ENCODE measurements around the gene ELMO1. TPM values are rescaled to one million over a fixed set of nuclear protein-coding genes. Genes with fewer than 3 reads are reported as not detected.
A peak's percentile ranks its signal among the peaks of the same experiment; 100 is the strongest.

The ELMO1 gene
- total RNA-seq, 1 donor from 2014 or later: not detected

- Mint-ChIP-seq H3K4me3 (ENCODE audit: unreplicated experiment) (no peak overlapping the region), H3K27ac (ENCODE audit: unreplicated experiment) (no peak overlapping the region), H3K27me3 (ENCODE audit: unreplicated experiment) (peaks cover 6% of the 10 kb centered on the region), H3K9me3 (ENCODE audit: unreplicated experiment) (no peaks in the 10 kb centered on the region), H3K36me3 (ENCODE audit: unreplicated experiment) (no peaks in the 10 kb centered on the region), H3K4me1 (ENCODE audit: unreplicated experiment) (no peaks in the 10 kb centered on the region)
- peak; percentile 15 for DNase-seq (ENCODE audit: extremely low spot score, unreplicated experiment)
- no peak for TF ChIP-seq CTCF (IDR thresholded peaks at IDR 0.05)
These were observed 584.6 kb downstream of the ELMO1 start for GRCh38 chr7:36863901-36864701.

GRCh38 chr7:36862771-36863261 lies 585.8 kb downstream of the ELMO1 start:
- H3K27me3 Mint-ChIP-seq (ENCODE audit: unreplicated experiment): peaks cover 10% of the 10 kb centered on the region
- no peak for DNase-seq (ENCODE audit: extremely low spot score, unreplicated experiment)
- no peaks in the 10 kb centered on the region for H3K36me3 Mint-ChIP-seq (ENCODE audit: unreplicated experiment)
- H3K4me1 Mint-ChIP-seq (ENCODE audit: unreplicated experiment): no peaks in the 10 kb centered on the region
- no peak for TF ChIP-seq CTCF (IDR thresholded peaks at IDR 0.05)
- H3K9me3 Mint-ChIP-seq (ENCODE audit: unreplicated experiment): no peaks in the 10 kb centered on the region
- no peak overlapping the region for H3K27ac Mint-ChIP-seq (ENCODE audit: unreplicated experiment)
- no peak overlapping the region for H3K4me3 Mint-ChIP-seq (ENCODE audit: unreplicated experiment)

- H3K36me3 Mint-ChIP-seq (ENCODE audit: unreplicated experiment): no peaks in the 10 kb centered on the region
- H3K27ac Mint-ChIP-seq (ENCODE audit: unreplicated experiment): no peak overlapping the region
- no peak for DNase-seq (ENCODE audit: extremely low spot score, unreplicated experiment)
- H3K9me3 Mint-ChIP-seq (ENCODE audit: unreplicated experiment): no peaks in the 10 kb centered on the region
- no peak overlapping the region for H3K4me3 Mint-ChIP-seq (ENCODE audit: unreplicated experiment)
- peaks cover 3% of the 10 kb centered on the region for H3K27me3 Mint-ChIP-seq (ENCODE audit: unreplicated experiment)
- TF ChIP-seq CTCF (IDR thresholded peaks at IDR 0.05): no peak
- H3K4me1 Mint-ChIP-seq (ENCODE audit: unreplicated experiment): no peaks in the 10 kb centered on the region
These were observed 587.0 kb downstream of the ELMO1 start for GRCh38 chr7:36861656-36862055.

GRCh38 chr7:36860681-36861080 lies 588.0 kb downstream of the ELMO1 start:
- peaks cover 3% of the 10 kb centered on the region for H3K27me3 Mint-ChIP-seq (ENCODE audit: unreplicated experiment)
- no peaks in the 10 kb centered on the region for H3K9me3 Mint-ChIP-seq (ENCODE audit: unreplicated experiment)
- no peak overlapping the region for H3K27ac Mint-ChIP-seq (ENCODE audit: unreplicated experiment)
- H3K36me3 Mint-ChIP-seq (ENCODE audit: unreplicated experiment): no peaks in the 10 kb centered on the region
- H3K4me3 Mint-ChIP-seq (ENCODE audit: unreplicated experiment): no peak overlapping the region
- no peaks in the 10 kb centered on the region for H3K4me1 Mint-ChIP-seq (ENCODE audit: unreplicated experiment)
- TF ChIP-seq CTCF (IDR thresholded peaks at IDR 0.05): no peak
- no peak for DNase-seq (ENCODE audit: extremely low spot score, unreplicated experiment)

- no peaks in the 10 kb centered on the region for H3K4me1 Mint-ChIP-seq (ENCODE audit: unreplicated experiment)
- no peak for DNase-seq (ENCODE audit: extremely low spot score, unreplicated experiment)
- H3K36me3 Mint-ChIP-seq (ENCODE audit: unreplicated experiment): no peaks in the 10 kb centered on the region
- H3K27me3 Mint-ChIP-seq (ENCODE audit: unreplicated experiment): peaks cover 3% of the 10 kb centered on the region
- no peak for TF ChIP-seq CTCF (IDR thresholded peaks at IDR 0.05)
- no peak overlapping the region for H3K27ac Mint-ChIP-seq (ENCODE audit: unreplicated experiment)
- H3K4me3 Mint-ChIP-seq (ENCODE audit: unreplicated experiment): no peak overlapping the region
- H3K9me3 Mint-ChIP-seq (ENCODE audit: unreplicated experiment): peaks cover 4% of the 10 kb centered on the region
These were observed 593.3 kb downstream of the ELMO1 start for GRCh38 chr7:36855330-36855729.
